Right hindlimb (tissue), 1 donor: ENCODE measurements around the gene EID2B.

Source experiments
- DNase-seq: peaks from one replicate; pipeline ENCODE4 v3.0.0-alpha.2; 2018

Gene EID2B, protein sequence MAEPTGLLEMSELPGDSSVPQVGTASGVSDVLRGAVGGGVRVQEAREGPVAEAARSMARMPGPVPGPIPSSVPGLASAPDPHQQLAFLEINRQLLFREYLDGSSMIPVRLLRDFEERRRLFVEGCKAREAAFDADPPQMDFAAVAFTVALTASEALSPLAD

DNA sequence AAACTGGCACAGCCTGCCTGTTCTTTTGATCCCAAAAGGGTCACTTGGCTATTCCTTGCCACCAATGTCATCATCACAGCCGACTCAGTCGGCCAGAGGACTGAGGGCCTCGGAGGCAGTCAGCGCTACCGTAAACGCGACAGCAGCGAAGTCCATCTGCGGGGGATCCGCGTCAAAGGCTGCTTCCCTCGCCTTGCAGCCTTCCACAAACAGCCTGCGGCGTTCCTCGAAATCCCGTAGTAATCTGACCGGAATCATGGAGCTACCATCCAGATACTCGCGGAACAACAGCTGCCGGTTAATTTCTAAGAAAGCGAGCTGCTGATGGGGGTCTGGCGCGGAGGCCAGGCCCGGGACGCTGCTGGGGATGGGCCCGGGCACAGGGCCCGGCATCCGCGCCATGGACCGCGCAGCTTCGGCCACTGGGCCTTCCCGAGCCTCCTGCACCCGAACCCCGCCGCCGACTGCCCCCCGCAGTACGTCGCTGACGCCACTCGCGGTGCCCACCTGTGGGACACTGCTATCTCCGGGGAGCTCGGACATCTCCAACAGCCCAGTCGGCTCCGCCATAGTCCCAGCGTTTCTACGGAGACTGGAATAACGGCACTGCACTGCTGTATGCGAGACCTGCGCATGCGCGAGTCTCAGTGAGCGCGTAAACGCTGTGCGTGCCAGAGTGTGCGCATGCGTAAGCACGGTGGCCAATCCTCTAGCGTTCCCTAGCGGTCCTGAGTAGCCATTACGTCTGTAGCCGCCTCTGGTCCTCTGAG lies at the start of gene EID2B:
Gene EID2B, minus strand, starts transcription at position 620 of the 770 bp plus-strand sequence. Its CDS starts 50 bp downstream, at position 570.
- DNase-seq: peak; percentile 96

DNA sequence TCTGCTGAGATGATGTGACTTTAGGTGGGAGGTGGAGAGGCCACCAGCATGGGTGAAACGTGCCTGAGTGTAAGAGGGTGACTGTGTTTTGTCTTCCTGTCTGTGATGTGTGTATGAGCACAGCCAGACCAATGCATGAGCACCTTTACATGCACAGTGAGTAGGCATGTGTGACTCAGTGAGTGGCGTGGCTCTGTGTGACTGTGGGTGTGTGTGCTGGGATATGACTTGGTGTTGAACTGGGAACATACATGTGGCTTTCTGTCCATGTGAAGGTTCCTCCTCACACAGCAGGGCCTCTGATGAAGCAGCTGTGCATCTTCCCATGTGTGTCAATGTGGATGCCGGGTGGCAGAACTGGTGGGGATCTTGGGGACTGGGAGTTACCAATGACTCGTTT lies 49.8 kb upstream of the EID2B start:
- DNase-seq: no peak

DNA sequence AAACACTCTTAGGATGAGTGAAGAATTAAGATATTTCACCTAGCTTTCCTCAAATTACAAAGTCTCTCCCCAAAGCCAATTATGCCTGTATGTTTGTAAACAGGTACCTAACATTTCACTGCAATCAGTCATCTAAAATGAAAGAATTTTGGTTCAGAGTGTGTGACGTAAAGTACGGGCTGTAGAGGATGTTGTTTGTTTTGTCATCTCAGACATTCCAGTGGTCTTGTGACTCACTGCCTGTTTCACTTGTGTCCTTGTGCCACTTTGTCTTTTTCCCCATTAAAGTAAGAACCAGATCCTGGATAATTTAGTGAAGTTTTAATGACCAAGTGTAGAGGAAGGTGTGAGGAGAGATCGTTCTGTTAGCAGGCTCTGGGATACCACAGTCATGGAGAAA lies 36.0 kb upstream of the EID2B start:
- no peak for DNase-seq

DNA sequence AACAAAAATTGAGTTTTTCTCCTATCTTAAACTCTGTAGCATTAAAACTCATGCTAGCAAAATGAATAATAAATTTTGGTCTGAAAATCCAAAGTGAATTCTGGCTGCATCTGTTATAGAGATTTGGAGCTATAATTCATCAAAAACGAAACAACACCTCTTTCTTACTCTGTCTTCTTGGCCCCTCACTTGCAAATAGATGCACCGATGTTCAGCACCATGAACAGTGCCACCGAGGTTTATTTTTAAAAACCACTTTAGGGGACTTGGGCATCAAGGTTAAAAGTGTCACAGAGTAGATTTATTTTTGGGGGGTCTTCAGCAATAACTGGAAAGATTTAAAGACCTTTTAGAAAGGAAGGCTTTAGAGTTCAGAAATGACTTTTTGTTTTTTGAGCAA lies 33.4 kb upstream of the EID2B start:
- no peak for DNase-seq

DNA sequence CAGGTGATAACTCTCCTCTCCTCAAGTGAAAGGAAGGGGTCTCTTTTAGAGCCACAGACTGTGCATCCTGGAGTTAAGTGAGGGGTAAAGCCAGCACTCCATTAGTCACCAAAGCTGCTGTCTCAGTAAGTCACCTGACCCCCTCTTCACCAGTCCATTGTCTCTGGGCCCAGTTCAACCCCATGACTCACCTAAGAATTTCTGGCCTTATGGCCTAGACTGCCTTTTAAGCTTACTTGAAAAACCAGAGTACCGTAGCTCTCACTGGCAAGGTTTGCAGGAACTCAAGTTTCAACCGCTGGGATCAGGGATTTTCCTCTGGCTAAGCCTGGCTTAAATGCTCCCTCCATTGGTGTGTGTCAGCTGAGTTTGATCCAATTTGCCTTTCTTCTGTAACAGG lies 30.8 kb upstream of the EID2B start:
- DNase-seq: no peak

DNA sequence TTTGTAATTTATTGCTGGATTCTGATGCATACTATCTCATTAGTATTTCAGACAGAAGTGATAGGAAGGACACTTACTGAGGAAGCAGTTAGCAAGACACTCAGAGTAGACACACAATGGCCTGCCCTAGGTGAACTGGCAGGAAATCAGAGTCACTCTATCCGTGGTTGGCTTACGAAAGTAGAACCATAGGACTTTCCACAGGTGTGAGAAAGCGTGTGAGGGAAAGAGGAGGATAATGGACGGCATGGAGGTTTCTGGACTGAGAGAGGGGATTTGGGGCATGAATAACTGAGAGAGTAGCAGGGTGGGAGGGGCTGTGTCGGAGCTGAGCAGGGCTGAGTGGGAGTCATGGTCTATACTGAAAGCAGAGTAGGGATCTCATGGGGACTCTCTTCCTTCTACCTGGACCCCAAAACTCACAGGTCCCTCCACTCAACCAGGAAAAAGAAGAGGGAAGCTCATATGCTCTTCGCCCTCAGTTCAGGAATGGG lies 26.0 kb upstream of the EID2B start:
- DNase-seq: no peak

DNA sequence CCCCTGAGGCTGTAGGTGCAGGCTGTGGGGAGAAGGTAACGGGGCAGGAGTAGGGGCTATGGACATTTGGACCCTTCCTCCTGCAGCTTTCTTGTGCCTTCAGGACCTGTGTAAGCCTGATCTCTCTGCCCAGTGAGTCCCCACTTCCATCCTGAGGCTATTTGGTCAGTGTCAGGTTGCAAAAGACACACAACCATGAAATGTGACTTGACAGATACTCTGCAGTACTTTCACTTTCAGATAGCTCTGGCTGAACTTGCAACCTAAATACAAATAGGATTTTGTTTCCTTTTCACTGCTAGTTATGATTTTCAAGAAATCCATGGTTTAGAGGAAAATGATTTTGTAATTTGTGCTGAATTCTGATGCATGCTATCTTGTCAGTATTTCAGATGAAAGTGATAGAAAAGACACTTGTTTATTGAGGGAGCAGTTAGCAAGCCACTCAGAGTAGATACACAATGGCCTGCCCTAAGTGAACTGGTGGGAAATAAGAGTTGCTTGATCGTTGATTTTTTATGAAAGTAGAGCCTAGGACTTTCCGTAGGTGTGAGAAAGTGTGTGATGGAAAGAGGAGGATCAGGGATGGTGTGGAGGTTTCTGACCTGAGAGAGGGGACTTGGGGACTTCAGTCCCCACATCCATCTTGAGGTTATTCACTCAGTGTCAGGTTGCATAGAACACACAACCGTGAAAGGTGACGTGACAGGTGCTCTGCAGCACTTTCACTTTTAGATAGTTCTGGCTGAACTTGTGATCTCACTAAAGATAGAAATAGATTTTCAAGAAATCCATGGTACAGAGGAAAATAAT lies 25.4 kb upstream of the EID2B start:
- DNase-seq: no peak

DNA sequence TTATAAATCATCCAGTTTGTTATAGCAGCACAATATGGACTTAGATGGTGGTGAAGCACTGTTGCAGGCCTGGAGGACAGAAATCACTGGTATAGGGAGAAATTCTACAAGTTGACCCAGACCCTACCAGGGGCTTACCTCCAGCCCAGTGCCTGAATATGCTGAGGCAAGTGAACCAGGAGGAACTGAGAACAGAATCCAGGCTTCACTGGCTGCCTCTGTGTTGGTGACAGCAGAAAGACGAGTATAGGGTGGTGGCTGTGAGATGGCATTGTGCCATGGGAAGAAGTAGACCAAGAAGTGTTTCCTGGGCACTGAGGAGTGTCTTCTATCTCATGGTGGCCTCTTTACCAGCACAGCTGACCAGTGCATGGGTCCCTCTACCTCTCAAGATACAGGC lies 23.2 kb upstream of the EID2B start:
- no peak for DNase-seq

DNA sequence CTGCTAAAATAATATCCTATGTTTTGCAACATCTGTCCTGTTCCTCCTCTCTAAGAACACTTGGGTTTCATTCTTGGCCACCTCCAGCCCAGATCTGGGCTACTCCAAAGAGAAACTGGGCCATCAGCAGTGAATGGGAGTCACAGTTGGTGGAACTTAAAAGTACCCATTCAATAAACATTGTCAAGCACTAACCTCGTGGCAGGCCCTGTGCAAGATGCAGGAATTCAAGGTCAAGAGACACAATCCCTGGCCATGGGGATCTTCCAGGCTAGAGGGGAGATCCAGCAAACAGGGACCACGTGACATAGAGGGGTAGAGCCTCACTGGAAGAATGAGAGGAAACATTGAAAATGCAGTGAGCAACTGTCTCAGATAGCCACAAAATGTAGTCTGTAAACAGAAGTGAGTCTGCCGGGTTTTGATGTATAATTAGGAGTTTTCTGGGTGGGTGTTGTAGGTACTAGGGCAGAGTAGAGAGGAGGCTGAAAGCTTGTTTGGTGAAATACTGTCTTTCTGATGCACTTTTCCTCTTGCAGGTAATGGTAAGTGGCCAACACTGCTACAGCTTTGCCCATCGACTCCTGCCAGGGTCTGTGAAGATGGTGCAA lies 22.2 kb upstream of the EID2B start:
- no peak for DNase-seq

DNA sequence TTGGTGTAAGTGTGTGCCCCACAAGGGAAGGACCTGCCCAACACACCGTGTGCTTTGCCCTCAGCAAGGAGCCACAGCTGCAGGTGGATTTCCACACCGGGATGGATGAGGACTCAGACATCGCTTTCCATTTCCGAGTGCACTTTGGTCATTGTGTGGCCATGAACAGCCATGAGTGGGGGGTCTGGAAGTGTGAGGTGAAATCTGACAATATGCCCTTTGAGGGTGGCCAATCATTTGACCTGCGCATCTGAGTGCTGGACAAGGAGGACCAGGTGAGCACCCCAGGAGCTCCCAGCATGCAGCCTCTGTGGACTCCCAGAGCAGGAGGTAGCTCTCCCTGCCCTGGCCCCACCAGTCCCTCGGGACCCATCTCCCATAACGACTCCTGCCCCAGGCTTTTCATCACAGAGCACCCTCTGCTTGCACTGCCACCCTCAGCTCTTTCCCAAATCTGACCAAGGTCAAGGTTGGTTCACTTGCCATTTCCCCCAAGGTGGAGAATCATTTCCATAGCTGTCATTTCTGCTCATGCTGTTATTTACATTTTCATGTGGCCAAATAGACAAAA lies 20.5 kb upstream of the EID2B start:
- no peak for DNase-seq

DNA sequence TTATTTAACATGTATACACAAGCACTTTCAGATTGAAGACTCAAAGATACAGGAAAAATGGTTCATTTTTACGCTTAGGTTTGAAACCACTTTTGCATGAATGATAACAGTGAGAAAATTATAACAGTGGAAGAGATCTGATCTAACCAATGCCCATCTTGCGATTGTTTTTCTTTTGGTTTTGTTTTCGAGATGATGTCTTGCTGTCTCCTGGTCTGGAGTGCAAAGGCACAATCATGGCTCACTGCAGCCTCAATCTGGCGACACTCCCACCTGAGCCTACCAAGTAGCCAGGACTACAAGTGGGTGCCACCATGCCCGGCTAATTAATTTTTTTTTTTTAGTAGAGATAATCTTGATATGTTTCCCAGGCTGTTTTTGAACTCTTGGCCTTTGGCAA lies 17.5 kb upstream of the EID2B start:
- DNase-seq: no peak

DNA sequence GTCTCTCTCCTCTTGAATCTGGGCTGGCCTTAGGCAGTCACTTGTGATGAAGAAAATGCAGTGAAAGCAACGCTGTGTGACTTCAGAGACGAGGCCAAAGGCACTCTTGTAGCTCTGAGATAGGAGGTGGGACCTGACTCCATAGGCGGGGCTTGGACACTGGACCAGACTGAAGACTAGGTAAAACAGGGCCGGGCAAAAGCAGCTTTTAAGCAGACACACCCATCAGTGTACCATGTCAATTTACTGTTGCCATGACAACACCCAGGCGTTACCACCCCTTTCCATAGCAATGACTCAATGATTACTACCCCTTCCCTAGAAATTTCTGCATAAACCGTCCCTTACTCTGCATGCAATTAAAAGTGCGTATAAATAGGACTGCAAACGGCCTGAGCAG lies 13.9 kb upstream of the EID2B start:
- DNase-seq: no peak

DNA sequence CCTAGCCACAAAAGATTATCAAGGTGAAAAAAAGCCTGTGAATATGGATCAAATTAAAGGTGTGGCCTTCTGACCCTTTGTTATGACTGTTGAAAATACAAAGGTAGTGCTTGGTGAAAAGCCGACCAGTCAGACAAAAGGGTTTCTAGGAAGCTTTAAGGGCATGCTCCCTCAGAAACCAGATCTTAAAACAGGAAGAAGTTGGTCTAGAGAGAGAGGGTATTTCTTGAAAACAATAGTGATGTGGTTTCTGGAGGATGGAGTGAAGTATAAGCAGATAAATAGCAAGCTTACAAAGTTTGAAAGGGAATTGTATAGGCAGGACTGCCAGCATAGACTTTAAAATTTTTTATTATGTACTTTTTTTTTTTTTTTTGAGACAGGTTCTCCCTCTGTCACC lies 12.3 kb upstream of the EID2B start:
- DNase-seq: no peak

DNA sequence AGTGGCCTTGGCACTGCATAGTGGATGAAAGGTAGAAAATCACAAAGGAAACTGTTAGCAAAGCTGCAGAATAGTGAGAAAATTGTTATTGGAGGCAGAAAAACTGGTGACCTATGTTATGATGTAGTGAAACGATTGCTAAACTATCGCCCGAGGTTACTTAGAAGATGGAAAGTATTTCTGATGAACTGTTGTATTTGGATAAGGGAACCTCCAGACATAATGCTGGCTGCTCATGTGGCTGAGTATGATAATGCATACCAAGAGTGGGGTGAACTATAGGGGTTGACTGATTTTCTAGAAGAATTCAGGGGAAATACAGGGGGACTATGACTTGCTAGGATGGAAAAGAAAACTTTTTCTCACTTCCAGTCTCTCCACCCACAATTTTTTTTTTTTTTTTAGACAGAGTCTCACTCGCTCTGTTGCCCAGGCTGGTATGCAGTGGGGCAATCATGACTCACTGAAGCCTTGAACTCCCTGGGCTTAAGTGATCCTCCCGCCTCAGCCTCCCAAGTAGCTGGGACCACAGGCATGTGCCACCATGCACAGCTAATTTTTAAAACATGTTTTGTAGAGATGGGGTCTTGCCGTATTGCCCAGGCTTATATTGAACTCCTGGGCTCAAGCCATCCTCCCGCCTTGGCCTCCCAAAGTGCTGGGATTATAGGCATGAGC lies 11.7 kb upstream of the EID2B start:
- no peak for DNase-seq

DNA sequence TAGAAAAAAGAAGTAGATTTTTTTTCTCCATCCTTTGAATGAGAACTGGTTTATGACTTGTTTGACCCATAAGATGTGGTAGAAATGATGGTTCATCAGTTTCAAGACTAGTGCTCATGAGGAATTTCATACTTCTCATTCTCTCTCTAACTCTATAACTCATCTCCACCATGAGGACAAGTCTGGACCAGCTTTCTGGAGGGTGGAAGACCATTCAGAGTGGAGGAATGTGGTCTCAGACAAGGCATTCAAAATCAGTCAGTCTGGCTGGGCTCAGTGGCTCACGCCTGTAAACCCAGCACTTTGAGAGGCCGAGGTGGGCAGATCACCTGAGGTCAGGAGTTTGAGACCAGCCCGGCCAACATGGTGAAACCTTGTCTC lies 10.8 kb upstream of the EID2B start:
- DNase-seq: no peak

DNA sequence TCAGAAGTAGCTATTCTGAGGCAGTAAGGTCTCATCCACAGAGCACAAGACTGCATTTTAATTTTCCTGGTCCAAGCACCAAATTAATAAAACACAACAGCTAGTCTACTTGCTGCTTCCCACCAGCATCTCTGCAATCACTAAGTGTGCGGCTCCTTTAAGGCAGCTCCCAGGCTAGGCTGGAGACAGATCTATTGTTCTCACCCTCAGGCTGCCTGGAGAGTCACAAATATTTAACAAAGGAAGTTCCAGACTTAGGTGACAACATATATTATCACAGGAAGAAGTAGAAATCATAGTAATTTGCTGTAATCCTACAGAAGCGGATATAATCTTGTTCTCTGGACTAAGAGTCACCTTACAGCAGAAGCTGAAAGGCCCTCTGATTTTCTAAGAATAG lies 9.6 kb upstream of the EID2B start:
- no peak for DNase-seq

DNA sequence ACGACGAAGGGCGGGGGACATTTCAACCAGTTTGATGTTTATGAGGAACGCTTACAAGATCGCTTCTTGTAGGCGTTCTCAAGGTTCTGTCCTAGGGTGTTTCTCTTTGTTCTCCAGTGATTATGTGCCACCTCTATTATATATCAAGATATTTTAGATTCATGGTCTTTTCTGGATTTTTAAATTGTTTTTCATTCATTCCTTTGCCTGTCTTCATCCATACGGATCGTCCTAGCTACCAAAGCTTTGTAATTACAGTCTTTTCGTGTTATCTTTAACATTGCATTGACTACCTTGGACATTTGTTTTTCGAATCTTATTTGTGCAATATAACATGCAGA lies 7.7 kb upstream of the EID2B start:
- DNase-seq: no peak

DNA sequence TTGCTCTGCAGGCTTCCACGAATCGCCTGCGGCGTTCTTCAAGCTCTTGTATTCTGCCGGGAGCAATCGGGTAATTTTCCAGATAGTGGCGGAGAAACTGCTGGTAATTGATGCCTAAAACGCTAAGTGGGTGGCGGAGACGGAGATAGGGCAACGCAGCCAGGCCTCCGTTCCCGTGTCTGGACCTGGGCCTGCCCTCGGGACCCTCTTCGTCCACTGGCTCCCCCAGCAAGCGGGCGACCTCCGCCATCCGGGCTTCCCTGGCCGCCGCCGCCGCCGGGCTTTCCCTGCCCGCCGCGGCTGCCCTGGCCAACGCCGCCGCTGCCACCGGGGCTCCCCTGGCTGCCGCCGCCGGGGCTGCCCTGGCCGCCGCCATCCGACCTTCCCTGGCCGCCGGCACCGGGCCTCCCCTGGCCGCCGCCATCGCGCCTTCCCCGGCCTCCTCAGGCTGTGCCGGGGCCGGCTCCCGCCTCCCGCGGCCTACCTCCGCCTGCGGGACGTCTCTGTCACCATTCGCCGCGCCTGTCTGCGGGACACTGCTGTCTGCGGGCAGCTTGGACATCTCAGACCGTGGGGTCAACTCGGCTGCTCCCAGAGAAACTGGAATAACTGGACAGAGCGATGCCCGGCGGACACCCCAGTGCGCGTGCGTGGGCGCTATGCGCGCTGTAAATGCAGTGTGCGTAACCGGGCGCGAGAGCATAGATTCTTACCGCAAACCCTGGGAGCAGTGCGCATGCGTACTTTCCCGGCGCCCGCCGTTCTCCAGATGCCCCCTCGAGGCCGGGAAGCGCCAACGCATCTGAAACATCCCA lies 7.1 kb upstream of the EID2B start, which contains the start of gene EID2:
Gene EID2, minus strand, starts transcription at position 644 of the 815 bp plus-strand sequence. Its CDS starts 82 bp downstream, at position 562.
- DNase-seq: peak; percentile 95

DNA sequence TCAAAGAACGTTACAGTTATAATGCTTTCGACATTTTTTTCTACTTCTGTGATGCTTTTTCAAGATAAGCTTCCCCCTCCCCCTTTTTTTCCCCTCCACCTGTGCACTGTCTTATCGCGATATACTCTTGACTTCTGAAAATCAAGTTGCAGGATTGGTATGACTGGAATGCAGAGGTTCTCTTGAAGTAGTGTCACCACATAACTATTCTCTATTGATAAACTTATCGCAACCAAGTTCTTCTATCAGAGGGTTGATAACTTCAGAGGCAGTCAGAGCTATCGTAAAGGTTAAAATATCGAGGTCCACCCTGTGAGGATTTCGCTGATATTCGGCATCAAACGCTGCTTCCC lies 6.5 kb upstream of the EID2B start:
- DNase-seq: no peak

DNA sequence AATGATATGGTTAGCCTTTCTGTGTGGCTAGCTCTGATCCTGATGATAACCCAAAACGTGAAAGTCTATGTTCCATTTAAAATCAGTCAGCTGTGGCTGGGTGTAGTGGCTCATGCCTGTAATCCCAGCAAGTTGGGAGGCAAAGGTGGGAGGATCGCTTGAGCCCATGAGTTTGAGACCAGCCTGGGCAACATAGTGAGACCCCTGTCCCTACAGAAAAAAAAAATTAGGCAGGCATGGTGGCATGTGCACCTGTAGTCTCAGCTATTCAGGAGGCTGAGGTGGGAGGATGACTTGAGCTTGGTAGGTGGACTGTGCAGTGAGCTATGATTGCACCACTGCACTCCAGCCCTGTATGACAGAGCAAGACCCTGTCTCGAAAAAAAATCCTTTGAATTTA lies 1.1 kb upstream of the EID2B start:
- no peak for DNase-seq

DNA sequence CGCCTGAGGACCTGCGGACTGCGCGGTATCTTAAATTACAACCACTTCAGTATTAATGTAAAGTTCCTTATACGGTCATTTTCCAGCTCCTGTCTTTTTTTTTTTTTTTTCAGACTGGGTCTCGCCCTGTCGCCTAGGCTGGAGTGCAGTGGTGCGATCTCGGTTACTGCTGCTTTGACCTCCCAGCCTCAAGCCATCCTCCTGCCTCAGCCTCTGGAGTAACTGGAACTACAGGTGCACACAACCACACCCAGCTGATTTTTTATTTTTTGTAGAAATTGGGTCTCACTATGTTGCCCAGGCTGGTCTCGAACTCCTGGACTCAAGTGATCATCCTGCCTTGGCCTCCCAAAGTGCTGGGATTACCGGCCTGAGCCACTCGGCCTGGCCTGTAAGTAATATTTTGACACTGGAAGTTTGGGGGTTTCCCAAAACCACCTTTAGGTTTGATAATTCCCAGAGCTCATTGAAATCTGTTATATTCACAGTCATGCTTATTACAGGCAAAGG lies 406 bp upstream of the EID2B start:
- DNase-seq: no peak
